AG20443 (cell line): ENCODE results near the gene RECK.

Source experiments
- DNase-seq: peaks from one replicate; pipeline ENCODE4 v3.0.0; 2012; ENCODE audit warnings: low spot score, mixed read lengths

Gene RECK

DNA sequence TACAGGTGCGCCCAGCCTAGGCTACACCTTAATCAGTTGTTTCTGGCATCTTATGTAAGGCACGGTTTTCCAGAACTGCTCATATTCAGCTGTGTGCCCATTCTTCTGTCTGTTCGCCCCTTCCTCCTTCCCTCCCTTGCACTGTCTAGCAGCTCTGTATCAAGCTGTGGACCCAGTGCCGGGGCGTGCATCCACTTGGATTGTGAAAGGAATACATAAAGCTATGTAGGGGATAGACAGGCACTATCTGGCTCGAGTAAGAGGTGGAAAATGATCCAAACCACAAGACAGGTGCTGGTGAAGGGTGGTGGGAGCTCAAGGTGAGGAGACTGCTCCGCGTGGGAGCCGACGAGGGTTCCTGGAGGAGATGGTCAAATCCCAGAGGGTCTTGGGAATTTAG, 101.8 kb downstream of the RECK start:
- no peak for DNase-seq

DNA sequence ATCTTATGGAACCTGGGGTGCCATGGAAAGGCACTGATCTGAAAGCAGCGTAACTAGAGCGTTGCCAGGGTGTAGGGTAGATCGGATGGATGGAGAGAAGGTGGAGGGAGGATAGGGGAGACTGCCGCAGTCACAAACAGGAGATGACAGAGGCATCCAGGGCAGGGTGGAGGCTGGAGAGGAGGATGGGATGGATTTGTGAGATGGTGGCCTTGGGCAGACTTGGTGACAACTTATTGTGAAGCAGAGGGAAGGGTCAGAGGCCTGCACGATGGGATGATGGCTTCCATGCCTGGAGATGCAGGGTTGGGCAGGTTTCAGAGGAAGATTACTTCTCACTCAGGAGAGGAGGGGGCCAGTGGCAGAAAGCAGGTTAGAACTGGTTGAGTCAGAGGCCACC, 102.2 kb downstream of the RECK start:
- DNase-seq, result no peak

- DNase-seq, result no peak
Measured at GRCh38 chr9:36140086-36141084, 103.7 kb downstream of the RECK start.

- DNase-seq, result peak; percentile 57
Measured at GRCh38 chr9:36141288-36141687, 104.6 kb downstream of the RECK start.

DNA sequence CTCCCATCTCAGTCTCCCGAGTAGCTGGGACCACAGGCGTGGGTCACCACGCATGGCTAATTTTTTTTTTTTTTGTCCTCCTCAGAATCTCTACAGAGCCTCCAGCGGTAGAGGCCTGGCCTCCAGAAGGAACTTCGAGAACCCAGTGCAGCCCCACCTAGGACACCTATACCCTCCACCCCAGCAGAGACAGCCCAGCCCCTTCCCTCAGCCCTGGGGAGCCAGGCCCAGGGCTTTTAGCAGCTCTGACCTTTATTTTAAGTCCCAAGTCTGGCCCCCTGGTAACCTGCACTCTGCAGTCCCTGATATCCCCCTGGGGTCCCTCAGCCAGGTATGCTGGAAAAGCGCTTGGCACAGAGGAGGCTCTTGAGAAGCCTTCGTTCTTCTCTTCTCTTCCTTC, 105.0 kb downstream of the RECK start:
- DNase-seq, result no peak

GRCh38 chr9:36142510-36143244, 106.0 kb downstream of the RECK start:
- no peak for DNase-seq

- DNase-seq, result no peak
Measured at GRCh38 chr9:36143245-36143641, 106.5 kb downstream of the RECK start.

DNA sequence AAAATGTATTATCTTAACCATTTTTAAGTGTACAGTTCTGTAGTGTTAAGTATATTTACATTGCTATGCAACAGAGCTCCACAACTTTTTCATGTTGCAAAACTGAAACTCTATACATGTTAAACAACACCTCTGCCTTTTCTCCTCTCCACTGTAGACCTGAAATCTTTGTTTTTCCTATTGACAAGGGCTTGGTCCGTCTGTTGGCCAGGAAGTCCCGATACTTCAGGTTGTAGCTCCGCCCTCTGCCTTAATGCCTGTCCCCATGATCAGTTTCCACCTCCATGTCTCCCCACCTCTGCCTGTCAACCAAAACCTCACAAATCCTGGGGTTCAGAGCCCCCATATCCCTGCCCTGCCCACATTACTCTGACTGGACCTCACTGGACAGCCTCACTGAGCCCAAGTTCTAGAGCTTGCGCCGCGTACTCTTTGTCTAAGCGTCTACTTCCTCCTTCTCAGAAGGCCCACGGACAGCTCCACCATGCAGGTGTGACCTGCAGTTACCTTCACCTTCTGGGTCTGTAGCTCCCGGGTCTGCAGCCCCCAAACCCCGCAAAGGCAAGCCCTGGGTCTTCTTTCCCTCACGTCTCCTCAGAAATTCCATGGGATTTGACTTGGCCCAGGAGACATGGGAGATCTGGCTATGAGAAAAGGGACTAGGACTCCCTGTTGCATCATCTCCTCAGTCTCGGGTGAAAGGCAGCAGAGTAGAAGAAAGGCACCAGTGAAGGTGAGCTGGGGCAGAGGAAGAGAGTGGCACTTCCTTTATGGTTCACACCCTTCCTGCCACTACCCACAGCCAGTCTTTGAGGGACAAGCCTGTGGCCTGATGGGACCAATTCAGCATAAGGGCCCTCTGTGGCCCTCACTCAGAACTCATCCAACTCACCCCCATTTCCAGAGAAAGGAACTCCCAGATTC, 107.9 kb downstream of the RECK start:
- peak; percentile 2 for DNase-seq

GRCh38 chr9:36145970-36146369, 109.3 kb downstream of the RECK start:
- DNase-seq, result no peak

DNA sequence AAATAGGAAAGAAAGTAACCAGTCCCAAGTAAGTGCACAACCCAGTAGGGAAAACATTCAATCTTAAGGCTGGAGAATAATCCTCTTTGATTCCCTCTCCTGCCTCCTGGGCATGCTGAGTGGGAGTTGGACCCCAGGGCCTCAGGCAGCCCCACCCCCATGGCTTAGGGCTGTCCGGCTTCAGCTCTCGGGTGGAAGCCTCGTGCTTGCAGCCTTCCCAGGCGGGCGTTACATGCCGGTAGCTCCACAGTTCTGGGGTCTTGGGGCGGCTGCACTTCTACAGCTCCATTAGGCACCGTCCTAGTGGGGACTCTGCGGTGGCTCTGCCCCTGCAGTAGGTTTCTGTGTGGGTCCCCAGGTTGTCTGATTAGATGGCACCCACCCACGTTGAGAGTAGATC, 109.9 kb downstream of the RECK start:
- no peak for DNase-seq

DNA sequence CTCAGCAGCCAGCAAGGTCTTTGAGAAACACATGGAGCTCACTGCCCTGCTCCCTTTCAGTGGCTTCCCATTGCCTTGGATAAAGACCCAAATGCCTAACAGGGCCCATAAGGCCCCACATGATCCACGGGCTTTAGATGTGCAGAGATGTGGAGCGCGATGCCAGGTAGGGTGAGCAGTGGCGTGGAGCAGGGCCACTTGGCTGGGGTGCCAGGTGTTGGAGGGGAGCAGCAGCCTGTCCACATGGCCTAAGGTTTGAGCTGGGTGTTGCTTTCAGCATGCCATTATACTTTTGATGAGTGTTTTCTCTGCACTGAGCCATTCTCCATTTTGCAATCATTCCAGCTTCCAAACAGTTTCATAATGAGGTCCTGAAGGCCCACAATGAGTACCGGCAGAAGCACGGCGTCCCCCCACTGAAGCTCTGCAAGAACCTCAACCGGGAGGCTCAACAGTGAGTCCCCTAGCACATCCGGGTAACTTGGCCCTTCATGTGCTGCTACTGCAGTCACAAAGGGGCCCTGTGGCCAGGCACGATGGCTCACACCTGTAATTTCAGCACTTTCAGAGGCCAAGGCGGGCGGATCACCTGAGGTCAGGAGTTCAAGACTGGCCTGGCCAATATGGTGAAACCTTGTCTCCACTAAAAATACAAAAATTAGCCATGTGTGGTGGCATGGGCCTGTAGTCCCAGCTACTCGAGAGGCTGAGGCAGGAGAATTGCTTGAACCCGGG, 110.9 kb downstream of the RECK start:
- no peak for DNase-seq

GRCh38 chr9:36148311-36149051, 111.8 kb downstream of the RECK start:
- peak; percentile 95 for DNase-seq

GRCh38 chr9:36149197-36149596, 112.5 kb downstream of the RECK start:
- DNase-seq, result peak; percentile 72

DNA sequence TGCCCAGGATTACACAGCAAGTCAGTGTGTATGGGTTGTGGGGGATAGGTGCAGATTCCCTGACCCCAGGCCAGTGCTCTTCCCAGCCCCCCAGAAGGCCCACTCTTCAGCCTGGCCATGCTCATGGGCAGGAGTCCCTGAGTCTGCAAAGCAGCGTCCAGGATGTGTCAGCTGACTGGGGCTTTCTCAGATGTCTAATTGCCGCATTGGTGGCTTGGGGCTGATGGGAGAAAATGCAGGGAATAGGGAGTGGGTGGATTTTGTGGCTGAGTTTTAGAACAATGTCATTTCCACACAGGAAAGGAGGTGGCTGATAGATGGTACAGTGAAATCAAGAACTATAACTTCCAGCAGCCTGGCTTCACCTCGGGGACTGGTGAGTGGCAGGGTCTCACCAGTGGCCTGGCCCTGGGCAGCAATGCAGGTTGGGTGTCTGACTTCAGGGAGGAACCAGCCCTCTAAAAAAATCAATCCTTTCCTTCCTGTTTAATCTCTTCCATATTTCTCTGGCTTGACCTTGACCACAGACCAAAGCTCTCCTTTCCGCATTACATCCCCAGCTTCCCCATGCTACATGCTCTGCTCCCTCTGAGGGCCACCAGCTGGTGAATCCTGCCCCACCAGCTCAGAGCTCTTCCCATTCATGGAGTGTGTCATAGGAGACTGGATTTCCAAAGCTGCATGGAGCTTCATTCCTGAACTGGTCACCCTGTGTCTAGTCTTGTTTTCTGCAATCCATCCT, 114.0 kb downstream of the RECK start:
- DNase-seq, result no peak

DNA sequence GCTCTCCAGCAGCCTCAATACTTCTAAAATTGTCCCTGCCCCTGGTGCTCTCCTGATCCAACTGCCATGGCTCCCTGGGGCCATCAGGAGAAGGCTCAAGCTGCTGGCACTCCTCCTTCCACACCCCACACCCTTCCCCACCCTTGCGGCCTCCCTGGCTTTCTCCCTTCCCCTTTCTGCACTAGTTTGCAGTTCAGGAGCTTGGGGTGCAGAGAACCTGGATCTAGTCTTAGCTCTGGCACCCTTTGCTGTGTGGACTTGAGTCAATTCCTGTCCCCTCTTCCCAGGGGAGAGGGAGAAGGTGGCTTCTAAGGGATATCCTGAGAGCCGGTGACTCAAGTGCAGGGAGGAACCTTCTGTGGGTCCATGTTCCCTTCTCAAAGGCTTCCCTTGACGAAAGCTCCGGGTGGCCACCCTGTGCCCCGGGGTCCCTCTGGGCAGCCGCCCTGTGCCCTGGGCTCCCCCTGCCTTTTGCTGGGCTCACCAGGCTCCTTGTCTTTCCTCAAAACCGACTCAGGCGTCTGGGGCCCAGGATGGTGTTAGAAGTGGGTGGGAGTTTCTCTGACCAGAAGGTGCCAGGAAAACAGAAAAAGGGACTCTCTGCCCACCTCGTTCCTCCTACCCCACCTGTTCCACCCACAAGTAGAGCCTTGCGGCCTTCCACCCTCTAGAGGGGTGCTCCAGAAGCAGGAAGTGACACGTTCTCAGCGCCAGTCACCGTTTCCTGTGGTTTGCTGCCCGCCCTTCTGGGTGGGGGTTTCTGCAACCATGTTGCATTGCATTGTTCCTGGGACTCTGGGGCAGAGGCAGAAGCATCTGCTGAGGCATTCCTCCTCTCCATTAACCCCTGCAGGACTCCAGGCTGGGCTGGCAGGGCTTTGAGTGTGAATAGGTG, 114.8 kb downstream of the RECK start:
- DNase-seq, result no peak

DNA sequence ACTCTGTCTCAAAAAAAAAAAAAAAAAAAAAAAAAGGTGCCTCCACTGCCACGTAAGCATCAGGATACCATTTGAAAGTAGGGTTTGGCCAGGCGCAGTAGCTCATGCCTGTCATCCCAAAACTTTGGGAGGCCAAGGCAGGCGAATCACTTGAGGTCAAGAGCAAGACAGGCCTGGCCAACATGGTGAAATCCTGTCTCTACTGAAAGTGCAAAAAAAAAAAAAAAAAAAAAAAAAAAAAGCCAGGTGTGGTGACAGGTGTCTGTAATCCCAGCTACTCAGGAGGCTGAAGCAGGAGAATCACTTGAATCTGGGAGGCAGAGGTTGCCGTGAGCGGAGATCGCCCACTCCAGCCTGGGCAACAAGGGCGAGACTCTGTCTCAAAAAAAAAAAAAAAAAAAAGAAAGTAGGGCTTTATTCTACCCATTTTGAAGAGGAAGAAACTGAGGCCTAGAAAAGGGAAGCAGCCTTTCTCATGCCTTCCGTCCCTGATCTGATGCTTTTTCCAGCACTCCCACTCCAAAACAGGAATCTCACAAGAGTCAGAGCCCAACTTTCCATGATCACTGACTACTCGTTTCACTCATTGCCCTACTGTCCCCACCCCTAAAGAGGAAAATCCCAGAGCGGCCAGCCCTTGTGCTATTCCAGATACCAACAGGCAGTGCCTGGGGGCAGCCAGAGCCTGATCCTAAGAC, 116.2 kb downstream of the RECK start:
- no peak for DNase-seq

- DNase-seq, result no peak
Measured at GRCh38 chr9:36153746-36154145, 117.0 kb downstream of the RECK start.

- DNase-seq, result peak; percentile 57
Measured at GRCh38 chr9:36154331-36154952, 117.7 kb downstream of the RECK start.
